ENCODE measurements around the gene LCMT2.

Gene LCMT2

DNA sequence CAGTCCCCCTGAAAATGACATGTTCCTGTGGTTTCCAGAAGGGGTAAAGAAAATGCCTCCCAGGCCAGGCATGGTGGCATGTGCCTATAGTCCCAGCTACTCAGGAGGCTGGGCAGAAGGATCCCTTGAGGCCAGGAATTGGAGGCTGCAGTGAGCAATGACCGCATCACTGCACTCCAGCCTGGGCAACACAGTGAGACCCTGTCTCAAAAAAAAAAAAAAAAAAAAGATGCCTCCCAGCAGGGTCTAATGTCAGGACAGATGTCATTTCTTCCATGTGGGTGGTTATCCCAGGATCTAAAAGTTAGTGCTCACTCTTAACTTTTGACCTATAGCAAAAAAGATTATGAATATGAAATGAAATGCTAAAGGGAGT is 13.4 kb downstream of the LCMT2 start:
- no peaks in the 10 kb centered on the region for H3K36me3 ChIP-seq (ENCODE audit: control insufficient read depth, insufficient read depth, low read length)
- H3K4me3 ChIP-seq (replicated peaks; ENCODE audit: low read depth, low read length) = no peak overlapping the region
- no peak for DNase-seq (ENCODE audit: extremely low read depth, insufficient read length)
- TF ChIP-seq, protein P1, sequence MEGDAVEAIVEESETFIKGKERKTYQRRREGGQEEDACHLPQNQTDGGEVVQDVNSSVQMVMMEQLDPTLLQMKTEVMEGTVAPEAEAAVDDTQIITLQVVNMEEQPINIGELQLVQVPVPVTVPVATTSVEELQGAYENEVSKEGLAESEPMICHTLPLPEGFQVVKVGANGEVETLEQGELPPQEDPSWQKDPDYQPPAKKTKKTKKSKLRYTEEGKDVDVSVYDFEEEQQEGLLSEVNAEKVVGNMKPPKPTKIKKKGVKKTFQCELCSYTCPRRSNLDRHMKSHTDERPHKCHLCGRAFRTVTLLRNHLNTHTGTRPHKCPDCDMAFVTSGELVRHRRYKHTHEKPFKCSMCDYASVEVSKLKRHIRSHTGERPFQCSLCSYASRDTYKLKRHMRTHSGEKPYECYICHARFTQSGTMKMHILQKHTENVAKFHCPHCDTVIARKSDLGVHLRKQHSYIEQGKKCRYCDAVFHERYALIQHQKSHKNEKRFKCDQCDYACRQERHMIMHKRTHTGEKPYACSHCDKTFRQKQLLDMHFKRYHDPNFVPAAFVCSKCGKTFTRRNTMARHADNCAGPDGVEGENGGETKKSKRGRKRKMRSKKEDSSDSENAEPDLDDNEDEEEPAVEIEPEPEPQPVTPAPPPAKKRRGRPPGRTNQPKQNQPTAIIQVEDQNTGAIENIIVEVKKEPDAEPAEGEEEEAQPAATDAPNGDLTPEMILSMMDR (IDR thresholded peaks at IDR 0.05; ENCODE audit: insufficient read depth, low read length, poor library complexity, severe bottlenecking) = no peak
- H3K27me3 ChIP-seq (replicated peaks; ENCODE audit: control insufficient read depth, insufficient read depth, low read length) = no peaks in the 10 kb centered on the region

DNA sequence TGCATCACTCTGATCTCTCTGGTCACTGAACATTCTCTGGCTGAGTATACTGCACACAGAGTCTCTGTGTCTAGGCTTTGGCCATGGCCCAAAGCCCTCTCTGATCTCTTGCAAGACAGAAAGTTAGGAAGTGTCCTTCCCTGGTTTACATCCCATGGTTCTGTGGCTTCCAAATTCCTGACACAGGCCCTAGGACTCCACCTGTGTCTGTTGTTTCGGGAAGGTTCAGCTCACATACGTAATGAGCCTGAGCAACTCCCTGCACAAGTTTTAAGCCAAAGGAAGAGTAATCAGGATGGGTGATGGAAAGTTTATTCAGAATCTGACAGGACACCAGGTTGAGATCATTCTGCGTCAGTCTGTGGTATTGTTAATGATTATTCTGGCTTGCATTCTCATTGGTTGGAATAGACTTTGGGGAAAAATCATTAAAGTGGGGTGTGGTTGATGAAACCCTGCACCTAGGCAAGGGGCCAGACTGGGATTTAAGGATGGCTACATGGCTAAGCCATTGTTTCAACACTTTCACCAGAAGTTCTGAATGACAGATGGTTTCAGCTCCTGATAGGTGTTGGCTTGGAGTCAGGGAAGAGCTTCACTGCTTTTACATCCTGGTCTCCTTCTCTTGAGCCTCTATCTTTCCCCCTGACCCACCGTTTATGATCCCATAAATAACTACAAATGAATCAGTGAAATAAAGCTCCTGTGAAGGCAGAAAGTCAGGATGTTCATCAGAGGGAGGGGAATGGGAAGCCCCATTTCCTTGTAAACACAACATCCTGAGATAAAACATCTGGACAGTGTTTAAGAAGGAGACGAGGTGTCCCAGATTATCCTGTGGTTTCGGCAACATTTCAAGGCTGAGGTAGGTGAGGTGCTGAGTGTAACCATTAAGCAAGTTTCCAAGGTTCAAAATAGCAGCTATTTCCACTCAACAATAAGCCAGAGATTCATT is 14.1 kb downstream of the LCMT2 start:
- H3K36me3 ChIP-seq (ENCODE audit: control insufficient read depth, insufficient read depth, low read length) = no peaks in the 10 kb centered on the region
- H3K4me3 ChIP-seq (replicated peaks; ENCODE audit: low read depth, low read length) = no peak overlapping the region
- no peaks in the 10 kb centered on the region for H3K27me3 ChIP-seq (replicated peaks; ENCODE audit: control insufficient read depth, insufficient read depth, low read length)
- DNase-seq (ENCODE audit: extremely low read depth, insufficient read length) = no peak
- TF ChIP-seq, protein P1 (IDR thresholded peaks at IDR 0.05; ENCODE audit: insufficient read depth, low read length, poor library complexity, severe bottlenecking) = no peak

DNA sequence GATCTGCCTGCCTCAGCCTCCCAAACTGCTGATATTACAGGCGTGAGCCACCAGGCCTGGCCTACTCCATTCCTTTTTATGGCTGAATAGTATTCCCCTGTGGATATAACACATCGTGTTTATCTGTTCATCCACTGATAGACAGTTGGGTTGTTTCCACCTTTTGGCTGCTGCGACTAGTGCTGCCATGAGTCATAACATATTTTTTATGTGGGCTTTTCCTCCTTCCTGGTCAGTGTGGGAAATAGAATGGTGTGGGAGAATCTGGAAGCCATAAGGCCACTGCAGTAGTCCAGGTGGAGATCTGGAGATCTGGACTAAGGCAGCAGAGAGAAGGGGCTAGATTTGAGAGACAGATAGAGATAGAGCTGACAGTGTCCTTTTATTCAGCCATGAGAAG is 16.2 kb downstream of the LCMT2 start:
- Histone ChIP-seq H3K36me3 (ENCODE audit: control insufficient read depth, insufficient read depth, low read length) (no peaks in the 10 kb centered on the region), H3K27me3 (replicated peaks; ENCODE audit: control insufficient read depth, insufficient read depth, low read length) (peaks cover 1% of the 10 kb centered on the region), H3K4me3 (replicated peaks; ENCODE audit: low read depth, low read length) (no peak overlapping the region)
- no peak for DNase-seq (ENCODE audit: extremely low read depth, insufficient read length)
- TF ChIP-seq, protein P1 (IDR thresholded peaks at IDR 0.05; ENCODE audit: insufficient read depth, low read length, poor library complexity, severe bottlenecking) = no peak

DNA sequence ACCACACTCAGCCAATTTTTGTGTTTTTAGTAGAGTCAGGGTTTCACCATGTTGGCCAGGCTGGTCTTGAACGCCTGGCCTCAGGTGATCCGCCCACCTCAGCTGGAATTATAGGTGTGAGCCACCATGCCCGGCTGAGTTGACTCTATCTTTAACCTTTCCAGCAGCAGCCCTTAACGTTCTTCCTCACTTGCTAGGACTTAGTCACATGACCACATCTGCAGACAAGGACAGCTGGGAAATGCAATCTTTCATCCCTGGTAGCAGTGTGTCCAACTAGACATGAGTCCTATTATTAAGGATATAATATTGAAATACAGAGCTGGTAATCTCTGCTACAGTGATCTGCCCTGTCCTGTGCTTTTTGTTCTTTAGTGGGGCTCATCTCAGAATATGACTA is 18.0 kb downstream of the LCMT2 start:
- peaks cover 3% of the 10 kb centered on the region for H3K27me3 ChIP-seq (replicated peaks; ENCODE audit: control insufficient read depth, insufficient read depth, low read length)
- DNase-seq (ENCODE audit: extremely low read depth, insufficient read length) = no peak
- H3K4me3 ChIP-seq (replicated peaks; ENCODE audit: low read depth, low read length) = no peak overlapping the region
- TF ChIP-seq, protein P1 (IDR thresholded peaks at IDR 0.05; ENCODE audit: insufficient read depth, low read length, poor library complexity, severe bottlenecking) = no peak
- H3K36me3 ChIP-seq (ENCODE audit: control insufficient read depth, insufficient read depth, low read length) = no peaks in the 10 kb centered on the region

DNA sequence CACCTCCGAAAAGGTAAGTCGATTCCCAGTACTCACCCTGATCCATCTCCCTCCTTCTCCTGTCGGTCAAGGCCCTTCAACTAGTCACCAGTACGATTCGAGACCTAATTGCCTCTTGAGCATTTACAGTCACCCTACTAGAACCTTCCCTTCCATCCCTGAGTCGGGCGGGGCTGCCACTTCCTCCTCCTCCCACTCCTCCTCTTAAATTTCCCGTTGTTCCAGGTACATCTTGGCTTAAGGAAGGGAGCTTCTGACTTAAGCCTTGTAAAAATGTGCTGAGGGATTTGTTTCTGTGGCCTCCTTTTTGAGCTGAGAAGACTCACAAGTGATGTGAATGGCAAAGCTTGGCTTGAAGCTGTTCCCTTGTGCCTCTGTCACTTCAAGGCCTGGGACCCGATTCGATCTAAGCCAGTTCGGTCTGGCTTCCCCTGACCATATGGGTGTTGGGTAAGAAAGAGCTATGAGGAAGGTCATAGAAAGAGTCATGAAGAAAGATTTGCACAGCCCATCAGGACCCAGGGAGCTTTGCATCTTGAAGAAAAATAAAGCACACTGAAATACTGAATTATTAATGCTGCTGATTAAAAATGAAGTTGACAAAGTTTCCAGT is 28.1 kb downstream of the LCMT2 start, which contains the start of gene TGM7:
Gene TGM7, minus strand, starts transcription at position 51 of the 613 bp plus-strand sequence.
- TF ChIP-seq, protein P1 (IDR thresholded peaks at IDR 0.05; ENCODE audit: insufficient read depth, low read length, poor library complexity, severe bottlenecking) = no peak
- no peak within 1 kb of the TSS for H3K4me3 ChIP-seq (replicated peaks; ENCODE audit: low read depth, low read length)
- peaks cover 3% of the 10 kb centered on the region for H3K27me3 ChIP-seq (replicated peaks; ENCODE audit: control insufficient read depth, insufficient read depth, low read length)
- DNase-seq (ENCODE audit: extremely low read depth, insufficient read length) = no peak
- H3K36me3 ChIP-seq (ENCODE audit: control insufficient read depth, insufficient read depth, low read length) = no peaks in the 10 kb centered on the region
